GM12873 (cell line): ENCODE results near the gene TMEM139.

Experiments
- CTCF ChIP-seq: IDR thresholded peaks from 2 replicates; pipeline ENCODE4 v1.5.1; 2012; ENCODE audit warnings: low read depth, mild to moderate bottlenecking, moderate library complexity, low read length, control low read depth; ENCODE audit not compliant: insufficient read depth; ENCODE audit errors: missing control alignments

The TMEM139 gene

GRCh38 chr7:143257501-143257900 lies 27.3 kb upstream of the TMEM139 start:
- TF ChIP-seq CTCF, result no peak

GRCh38 chr7:143258831-143259230 lies 25.9 kb upstream of the TMEM139 start:
- no peak for TF ChIP-seq CTCF

- no peak for TF ChIP-seq CTCF
These were observed 25.0 kb upstream of the TMEM139 start for GRCh38 chr7:143259765-143260164.

GRCh38 chr7:143261901-143262300 lies 22.9 kb upstream of the TMEM139 start:
- TF ChIP-seq CTCF, result no peak

- TF ChIP-seq CTCF, result no peak
These were observed 21.2 kb upstream of the TMEM139 start, which contains the start of gene GSTK1 for GRCh38 chr7:143263266-143264195. Gene GSTK1 (plus strand): TSS chr7:143263441. CDS start chr7:143263514, 73 bp downstream.

GRCh38 chr7:143265017-143265693 lies 19.6 kb upstream of the TMEM139 start:
- TF ChIP-seq CTCF, result no peak

- no peak for TF ChIP-seq CTCF
These were observed 15.5 kb upstream of the TMEM139 start for GRCh38 chr7:143269251-143269650.
